SU-DHL-6 (cell line): ENCODE measurements around the gene PRPF6.

Experiments used
- CTCF ChIP-seq: fragments of 200-600 bp; sonication (generic); IDR thresholded peaks from one replicate; pipeline ENCODE4 v1.5.1; 2017; ENCODE audit warnings: antibody characterized with exemption, mild to moderate bottlenecking, low read length, moderate library complexity; ENCODE audit not compliant: insufficient read depth, poor library complexity, severe bottlenecking
- EZH2phosphoT487 ChIP-seq: fragments of 200-600 bp; sonication (generic), shearing (Covaris generic); conservative IDR thresholded peaks from 2 replicates; pipeline ENCODE4 v1.6.1; 2018; ENCODE audit warnings: mild to moderate bottlenecking, antibody characterized with exemption, low read length, moderate library complexity, mixed read lengths

- TF ChIP-seq CTCF (no peak), EZH2phosphoT487 (no peak)
Measured at GRCh38 chr20:63945031-63945658, 35.8 kb upstream of the PRPF6 start.
